Measurements from ENCODE around the gene FLAD1. TPM values are rescaled to one million over a fixed set of nuclear protein-coding genes. Genes with fewer than 3 reads are reported as not detected.
A peak's percentile ranks its signal among the peaks of the same experiment; 100 is the strongest.

Gene FLAD1
- total RNA-seq, 1 experiment from 2014 or later = 88.3 TPM

- Mint-ChIP-seq H3K27ac (peak overlapping the region; percentile 38; the same call in 1 of the 2 replicates), H3K27me3 (ENCODE audit: low read depth) (no peaks in the 10 kb centered on the region), H3K36me3 (no peaks in the 10 kb centered on the region), H3K4me3 (no peak overlapping the region), H3K4me1 (peaks cover 12% of the 10 kb centered on the region), H3K9me3 (no peaks in the 10 kb centered on the region)
- TF ChIP-seq MAX (CRISPR knock-in tag; IDR thresholded peaks at IDR 0.05) = no peak
- TF ChIP-seq IRF2 (CRISPR knock-in tag; IDR thresholded peaks at IDR 0.05; ENCODE audit: borderline replicate concordance, low read depth) = no peak
- TF ChIP-seq FOXP4 (CRISPR knock-in tag; IDR thresholded peaks at IDR 0.05) = no peak
- TF ChIP-seq ZNF121 (CRISPR knock-in tag; IDR thresholded peaks at IDR 0.05) = no peak
- no peak for TF ChIP-seq FOXK1 (CRISPR knock-in tag; IDR thresholded peaks at IDR 0.05)
- no peak for TF ChIP-seq TCF7 (CRISPR knock-in tag; IDR thresholded peaks at IDR 0.05; ENCODE audit: low read depth)
- no peak for TF ChIP-seq ELF4 (CRISPR knock-in tag; IDR thresholded peaks at IDR 0.05; ENCODE audit: low read depth)
- no peak for TF ChIP-seq NR1H2 (CRISPR knock-in tag; IDR thresholded peaks at IDR 0.05)
- TF ChIP-seq ZNF512 (CRISPR knock-in tag; IDR thresholded peaks at IDR 0.05; ENCODE audit: borderline replicate concordance) = no peak
- no peak for TF ChIP-seq GRHL2 (CRISPR knock-in tag; IDR thresholded peaks at IDR 0.05; ENCODE audit: insufficient replicate concordance, severe bottlenecking)
- TF ChIP-seq ZNF532 (CRISPR knock-in tag; IDR thresholded peaks at IDR 0.05; ENCODE audit: borderline replicate concordance) = no peak
- no peak for TF ChIP-seq ESRRA (CRISPR knock-in tag; IDR thresholded peaks at IDR 0.05; ENCODE audit: borderline replicate concordance)
- TF ChIP-seq ZMAT4 (CRISPR knock-in tag; IDR thresholded peaks at IDR 0.05) = no peak
- no peak for TF ChIP-seq PRRX2 (CRISPR knock-in tag; IDR thresholded peaks at IDR 0.05)
- no peak for TF ChIP-seq ZNF423 (CRISPR knock-in tag; IDR thresholded peaks at IDR 0.05)
- ATAC-seq = no peak
- DNase-seq (ENCODE audit: low spot score) = no peak
- CTCF ChIA-PET = interaction anchor here (1.0 to 1.9 kb wide), 4 partner anchors 10 to 277 kb away, joined by 3 to 6 read pairs (median 4); partner anchors contain the start of gene PMVK
- POLR2A ChIA-PET = interaction anchor here (1.5 to 1.6 kb wide), 2 partner anchors 10 to 25 kb away, joined by 3 read pairs; partner anchors contain the start of genes PBXIP1 and SHC1
Measured at GRCh38 chr1:154945962-154946850, 36.9 kb upstream of the FLAD1 start.

GRCh38 chr1:154948079-154948478 is 35.1 kb upstream of the FLAD1 start:
- peaks cover 14% of the 10 kb centered on the region for H3K4me1 Mint-ChIP-seq
- H3K27me3 Mint-ChIP-seq (ENCODE audit: low read depth) = no peaks in the 10 kb centered on the region
- ChIA-PET POLR2A (no interaction called here), CTCF (interaction anchor here (1.2 kb wide), 1 partner anchor 46 kb away, joined by 3 read pairs; the partner anchor contains the start of gene LENEP)
- H3K4me3 Mint-ChIP-seq = no peak overlapping the region
- ATAC-seq (no peak), DNase-seq (ENCODE audit: low spot score) (no peak)
- no peaks in the 10 kb centered on the region for H3K9me3 Mint-ChIP-seq
- no peak overlapping the region for H3K27ac Mint-ChIP-seq
- no peaks in the 10 kb centered on the region for H3K36me3 Mint-ChIP-seq
- no peak for TF ChIP-seq PREB (CRISPR knock-in tag; IDR thresholded peaks at IDR 0.05; ENCODE audit: borderline replicate concordance)
- no peak for TF ChIP-seq ZBTB43 (CRISPR knock-in tag; IDR thresholded peaks at IDR 0.05)
- TF ChIP-seq PRDM15 (CRISPR knock-in tag; IDR thresholded peaks at IDR 0.05) = no peak
